HG02571 (cell line): ENCODE data around the gene SCMH1.

Experiments used
- ATAC-seq: cut with Tn5 transposase; IDR thresholded peaks from one replicate; pipeline ENCODE4 v1.9.1; 2021; ENCODE audit warnings: mild to moderate bottlenecking, moderate library complexity; ENCODE audit not compliant: unreplicated experiment

SCMH1 gene

GRCh38 chr1:41101950-41102607, 140.0 kb downstream of the SCMH1 start:
- ATAC-seq, result no peak

- no peak for ATAC-seq
These were observed 141.0 kb downstream of the SCMH1 start for GRCh38 chr1:41101076-41101475.

GRCh38 chr1:41100170-41100569, 141.9 kb downstream of the SCMH1 start:
- no peak for ATAC-seq

GRCh38 chr1:41098730-41099460, 143.2 kb downstream of the SCMH1 start:
- no peak for ATAC-seq

- ATAC-seq, result no peak
These were observed 145.0 kb downstream of the SCMH1 start for GRCh38 chr1:41097105-41097504.

GRCh38 chr1:41093826-41094225, 148.3 kb downstream of the SCMH1 start:
- no peak for ATAC-seq

- no peak for ATAC-seq
These were observed 155.2 kb downstream of the SCMH1 start for GRCh38 chr1:41086921-41087320.

- no peak for ATAC-seq
These were observed 163.5 kb downstream of the SCMH1 start for GRCh38 chr1:41078616-41079015.

- ATAC-seq, result no peak
These were observed 163.9 kb downstream of the SCMH1 start for GRCh38 chr1:41078193-41078592.

GRCh38 chr1:41073971-41074370, 168.1 kb downstream of the SCMH1 start:
- no peak for ATAC-seq

GRCh38 chr1:41072051-41072450, 170.1 kb downstream of the SCMH1 start:
- ATAC-seq, result no peak

- no peak for ATAC-seq
These were observed 185.2 kb downstream of the SCMH1 start for GRCh38 chr1:41056907-41057306.

- ATAC-seq, result no peak
These were observed 188.8 kb downstream of the SCMH1 start for GRCh38 chr1:41053316-41053715.

- ATAC-seq, result no peak
These were observed 191.1 kb downstream of the SCMH1 start for GRCh38 chr1:41051022-41051421.

- ATAC-seq, result no peak
These were observed 193.6 kb downstream of the SCMH1 start for GRCh38 chr1:41048540-41048939.

- no peak for ATAC-seq
These were observed 195.7 kb downstream of the SCMH1 start for GRCh38 chr1:41046347-41046775.

- ATAC-seq, result no peak
These were observed 196.4 kb downstream of the SCMH1 start for GRCh38 chr1:41045740-41046139.

GRCh38 chr1:41044187-41044586, 197.9 kb downstream of the SCMH1 start:
- no peak for ATAC-seq

- ATAC-seq, result no peak
These were observed 200.4 kb downstream of the SCMH1 start for GRCh38 chr1:41041614-41042270.

- ATAC-seq, result no peak
These were observed 204.0 kb downstream of the SCMH1 start for GRCh38 chr1:41038110-41038509.

GRCh38 chr1:41037116-41037903, 204.8 kb downstream of the SCMH1 start:
- ATAC-seq, result no peak
